SK-N-SH (cell line): ENCODE measurements around the gene VDAC1. TPM values are rescaled to one million over a fixed set of nuclear protein-coding genes. Genes with fewer than 3 reads are reported as not detected.

Source experiments
- CTCF ChIA-PET: fragments of 300-600, 350-600 bp; formaldehyde crosslinking; extraction: SDS; loops from one replicate; lab custom pipeline; 2021; lab: Yijun Ruan, JAX
- POLR2A ChIA-PET: fragments of 350-600 bp; sonication (Branson Sonifier 250); formaldehyde crosslinking; extraction: SDS; loops from one replicate; lab custom pipeline; 2020; ENCODE audit warnings: antibody characterized with exemption, inconsistent platforms; lab: Yijun Ruan, JAX
- DNase-seq: peaks from one replicate; pipeline ENCODE4 v3.0.0; 2012
- H2AFZ ChIP-seq: fragments of 200-600 bp; sonication (generic); 2 replicates; pipeline ENCODE4 v1.8.1; 2016; ENCODE audit warnings: antibody characterized with exemption, mild to moderate bottlenecking, low read depth
- H3F3A ChIP-seq: fragments of 200-600 bp; sonication (generic); replicated peaks from 2 replicates; pipeline ENCODE3; 2016; ENCODE audit warnings: antibody characterized with exemption, mild to moderate bottlenecking; ENCODE audit not compliant: insufficient read depth
- H3K27ac ChIP-seq, 2 experiments: fragments of 200-500 bp in 1 of 2; fragments of 200-600 bp in 1 of 2; sonication (Bioruptor generic) in 1 of 2; sonication (generic), shearing (Covaris generic) in 1 of 2; 2 replicates each; pipeline versions ENCODE4 v1.5.1 to v1.6.1; 2014 to 2016; ENCODE audit warnings: low read depth in 2 of 2, inconsistent platforms in 1 of 2, low read length in 1 of 2, mild to moderate bottlenecking in 1 of 2, mixed read lengths in 1 of 2
- H3K27me3 ChIP-seq: fragments of 200-600 bp; sonication (generic), shearing (Covaris generic); 2 replicates; pipeline ENCODE4 v1.6.1; 2016; ENCODE audit warnings: mixed run types; ENCODE audit not compliant: insufficient read depth
- H3K36me3 ChIP-seq, 2 experiments: fragments of 200-500 bp in 1 of 2; fragments of 200-600 bp in 1 of 2; sonication (Bioruptor generic) in 1 of 2; sonication (generic) in 1 of 2; replicated peaks in 1 of 2; 2 replicates each; pipeline versions ENCODE3 to v1.5.1; 2014 to 2016; ENCODE audit warnings: low read length in 1 of 2, mild to moderate bottlenecking in 1 of 2; ENCODE audit not compliant: insufficient read depth in 2 of 2, control insufficient read depth in 1 of 2
- H3K4me1 ChIP-seq, 2 experiments: fragments of 200-500 bp in 1 of 2; fragments of 200-600 bp in 1 of 2; sonication (Bioruptor generic) in 1 of 2; sonication (generic), shearing (Covaris generic) in 1 of 2; 2 replicates each; pipeline versions ENCODE4 v1.5.1 to v1.6.1; 2014 to 2016; ENCODE audit warnings: low read depth in 1 of 2, low read length in 1 of 2, mixed run types in 1 of 2; ENCODE audit not compliant: insufficient read depth in 2 of 2, control insufficient read depth in 1 of 2
- H3K4me2 ChIP-seq: fragments of 200-600 bp; sonication (generic), shearing (Covaris generic); 2 replicates; pipeline ENCODE4 v1.6.1; 2017; ENCODE audit warnings: mixed run types
- H3K4me3 ChIP-seq, 2 experiments: fragments of 200-500 bp in 1 of 2; fragments of 200-600 bp in 1 of 2; sonication (Bioruptor generic) in 1 of 2; sonication (generic), shearing (Covaris generic) in 1 of 2; 2 replicates each; pipeline versions ENCODE4 v1.5.1 to v1.8.1; 2014 to 2016; ENCODE audit warnings: low read depth in 2 of 2, inconsistent platforms in 1 of 2, low read length in 1 of 2, mild to moderate bottlenecking in 1 of 2, mixed read lengths in 1 of 2, moderate library complexity in 1 of 2
- H3K79me2 ChIP-seq: fragments of 200-600 bp; sonication (generic); 2 replicates; pipeline ENCODE4 v1.8.1; 2017; ENCODE audit warnings: mild to moderate bottlenecking; ENCODE audit not compliant: insufficient read depth
- H3K9ac ChIP-seq: fragments of 200-600 bp; sonication (generic); 2 replicates; pipeline ENCODE4 v1.6.1; 2017; ENCODE audit warnings: mixed run types
- H3K9me2 ChIP-seq: fragments of 200-600 bp; sonication (generic); 2 replicates; pipeline ENCODE4 v1.6.1; 2017; ENCODE audit warnings: mixed run types
- H3K9me3 ChIP-seq: fragments of 200-600 bp; sonication (generic); 2 replicates; pipeline ENCODE4 v1.6.1; 2017; ENCODE audit warnings: mixed run types, mild to moderate bottlenecking, moderate library complexity
- H4K20me1 ChIP-seq: fragments of 200-600 bp; sonication (generic); 2 replicates; pipeline ENCODE4 v1.6.1; 2017; ENCODE audit warnings: mild to moderate bottlenecking, mixed run types; ENCODE audit not compliant: insufficient read depth
- ELF1 ChIP-seq: IDR thresholded peaks from 2 replicates; pipeline ENCODE4 v1.4.0; 2012
- EP300 ChIP-seq, 2 experiments: IDR thresholded peaks; 2 replicates each; pipeline versions ENCODE4 v1.4.0 to v1.6.1; 2012; ENCODE audit warnings: borderline replicate concordance in 1 of 2, low read depth in 1 of 2, low read length in 1 of 2
- FOXM1 ChIP-seq: IDR thresholded peaks from 2 replicates; pipeline ENCODE4 v1.4.0; 2012; ENCODE audit warnings: low read depth, mild to moderate bottlenecking
- GABPA ChIP-seq: IDR thresholded peaks from 2 replicates; pipeline ENCODE4 v1.4.0; 2012; ENCODE audit warnings: low read depth, mild to moderate bottlenecking
- JUND ChIP-seq: IDR thresholded peaks from 2 replicates; pipeline ENCODE4 v1.4.0; 2012
- MXI1 ChIP-seq: IDR thresholded peaks from 2 replicates; pipeline ENCODE4 v1.6.1; 2012; ENCODE audit warnings: mild to moderate bottlenecking, low read depth, low read length, improper control_type of control experiment
- NFIC ChIP-seq: IDR thresholded peaks from 2 replicates; pipeline ENCODE4 v1.4.0; 2012; ENCODE audit warnings: borderline replicate concordance
- RAD21 ChIP-seq: IDR thresholded peaks from 2 replicates; pipeline ENCODE4 v1.6.1; 2012; ENCODE audit warnings: mild to moderate bottlenecking, low read length
- RCOR1 ChIP-seq: fragments of 150-350 bp; IDR thresholded peaks from 2 replicates; pipeline ENCODE4 v1.6.1; 2017; ENCODE audit warnings: antibody characterized with exemption, low read length
- RFX5 ChIP-seq: IDR thresholded peaks from 2 replicates; pipeline ENCODE4 v1.6.1; 2012; ENCODE audit warnings: mild to moderate bottlenecking, improper control_type of control experiment, low read length
- RXRA ChIP-seq: IDR thresholded peaks from 2 replicates; pipeline ENCODE4 v1.4.0; 2012; ENCODE audit warnings: low read depth, mild to moderate bottlenecking, borderline replicate concordance
- SMC3 ChIP-seq: IDR thresholded peaks from 2 replicates; pipeline ENCODE4 v1.6.1; 2012; ENCODE audit warnings: low read depth, low read length, improper control_type of control experiment
- TAF1 ChIP-seq: IDR thresholded peaks from 2 replicates; pipeline ENCODE4 v1.6.1; 2012; ENCODE audit warnings: low read depth, mild to moderate bottlenecking, low read length, moderate library complexity, borderline replicate concordance
- TCF12 ChIP-seq: IDR thresholded peaks from 2 replicates; pipeline ENCODE4 v1.4.0; 2012
- TEAD4 ChIP-seq: IDR thresholded peaks from 2 replicates; pipeline ENCODE4 v1.4.0; 2012; ENCODE audit warnings: mild to moderate bottlenecking, borderline replicate concordance; ENCODE audit not compliant: insufficient read depth
- YY1 ChIP-seq: IDR thresholded peaks from 2 replicates; pipeline ENCODE4 v1.4.0; 2012; ENCODE audit warnings: low read depth, mild to moderate bottlenecking
- WGBS: methylation state at CpG from one replicate; pipeline ENCODE4 v1.1.6; 2017; ENCODE audit warnings: low lambda C conversion rate; 5-methylcytosine and 5-hydroxymethylcytosine counted together
- polyA plus RNA-seq, 3 experiments: library from polyadenylated mRNA; depleted of rRNA; stranded (reverse); fragments of >200 nt; gene quantifications; 2 replicates each; pipeline ENCODE4 v1.2.3, GENCODE V29; 2012
- TF ChIP-seq, protein P1 (sequence below): IDR thresholded peaks from 2 replicates; pipeline ENCODE4 v1.4.0; 2012; ENCODE audit warnings: low read depth, borderline replicate concordance
- TF ChIP-seq, protein P2 (sequence below): IDR thresholded peaks from 2 replicates; pipeline ENCODE4 v1.6.1; 2012; ENCODE audit warnings: mild to moderate bottlenecking, low read depth, low read length, moderate library complexity
- TF ChIP-seq, protein P3 (sequence below): fragments of 150-350 bp; IDR thresholded peaks from 2 replicates; pipeline ENCODE4 v1.6.1; 2017; ENCODE audit warnings: antibody characterized with exemption, low read length, low read depth, borderline replicate concordance
- TF ChIP-seq, protein P4 (sequence below): IDR thresholded peaks from 2 replicates; pipeline ENCODE4; 2012

Gene VDAC1
- polyA plus RNA-seq, 1 of the 3 experiments (the other 2 are of a cell fraction) = 166 TPM

DNA sequence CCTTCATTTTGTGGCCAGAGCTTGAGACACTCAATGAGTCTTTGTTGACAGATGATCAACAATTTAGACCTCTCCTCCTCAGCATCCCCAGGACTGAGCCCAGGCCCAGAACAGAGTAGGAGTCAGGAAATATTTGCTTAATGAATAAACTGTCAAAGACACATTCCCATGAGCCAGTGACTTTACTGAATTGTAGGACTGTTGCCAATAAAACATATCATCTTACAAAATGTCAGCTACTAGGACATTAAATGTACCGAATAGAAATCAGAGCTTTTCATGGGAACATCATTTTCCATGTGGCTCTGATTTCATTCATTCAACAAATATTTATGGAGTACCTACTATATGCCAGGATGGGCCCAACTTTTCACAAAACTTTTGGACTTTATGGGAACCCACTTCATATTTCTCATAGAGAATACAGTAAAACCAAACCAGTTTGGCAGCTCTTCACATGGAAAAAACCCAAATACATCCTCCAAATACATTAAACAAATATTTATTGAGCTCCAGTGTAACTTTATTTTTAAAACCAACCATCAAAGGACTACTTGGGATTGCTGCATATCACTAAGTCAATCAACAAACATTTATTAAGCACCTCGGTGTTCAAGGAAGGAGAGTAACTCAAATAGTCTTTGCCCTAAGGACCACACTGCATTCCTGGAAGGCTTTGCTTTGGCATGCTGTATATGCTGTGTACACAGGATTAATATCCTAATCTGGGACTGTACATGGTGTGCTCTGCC lies 11.4 kb downstream of the VDAC1 start:
- peaks cover 29 to 38% of the 10 kb centered on the region in 2 experiments; a peak in 2 of 4 replicates for H3K4me1 ChIP-seq
- no peak overlapping the region for H2AFZ ChIP-seq
- H3K27ac ChIP-seq = peak overlapping the region in 1 of 2 experiments; percentile 58; a peak in 1 of 4 replicates
- H3K9me2 ChIP-seq = no peaks in the 10 kb centered on the region
- DNase-seq = no peak
- no peak overlapping the region for H3K9ac ChIP-seq
- H4K20me1 ChIP-seq = peaks cover 95% of the 10 kb centered on the region
- H3K27me3 ChIP-seq = no peaks in the 10 kb centered on the region
- H3K79me2 ChIP-seq = peaks cover 99% of the 10 kb centered on the region
- ChIA-PET CTCF (interaction anchor here (0.6 to 8.0 kb wide), 8 partner anchors 9 to 910 kb away, joined by 3 to 62 read pairs (median 4); no protein-coding TSS in a partner anchor), POLR2A (no interaction called here)
- peak overlapping the region; percentile 42 for H3K4me2 ChIP-seq
- H3K9me3 ChIP-seq = no peaks in the 10 kb centered on the region
- H3K4me3 ChIP-seq = no peak overlapping the region
- H3K36me3 ChIP-seq = peaks cover 23 to 33% of the 10 kb centered on the region in 2 experiments
- H3F3A ChIP-seq = peaks cover 23% of the 10 kb centered on the region
- TF ChIP-seq RAD21 (no peak), FOXM1 (no peak), MXI1 (no peak), RCOR1 (no peak), ELF1 (no peak), JUND (peak; percentile 27; the same call in 1 of the 2 replicates), SMC3 (no peak), TAF1 (no peak), RXRA (no peak), EP300 (IDR thresholded peaks at IDR 0.05; ENCODE audit: borderline replicate concordance in 1 of 2, low read depth in 1 of 2, low read length in 1 of 2) (no peak), TEAD4 (peak; percentile 33; the same call in 1 of the 2 replicates), RFX5 (no peak), TCF12 (peak; percentile 54; the same call in 1 of the 2 replicates), GABPA (no peak), YY1 (no peak), NFIC (peak; percentile 66)
- TF ChIP-seq, protein P1, sequence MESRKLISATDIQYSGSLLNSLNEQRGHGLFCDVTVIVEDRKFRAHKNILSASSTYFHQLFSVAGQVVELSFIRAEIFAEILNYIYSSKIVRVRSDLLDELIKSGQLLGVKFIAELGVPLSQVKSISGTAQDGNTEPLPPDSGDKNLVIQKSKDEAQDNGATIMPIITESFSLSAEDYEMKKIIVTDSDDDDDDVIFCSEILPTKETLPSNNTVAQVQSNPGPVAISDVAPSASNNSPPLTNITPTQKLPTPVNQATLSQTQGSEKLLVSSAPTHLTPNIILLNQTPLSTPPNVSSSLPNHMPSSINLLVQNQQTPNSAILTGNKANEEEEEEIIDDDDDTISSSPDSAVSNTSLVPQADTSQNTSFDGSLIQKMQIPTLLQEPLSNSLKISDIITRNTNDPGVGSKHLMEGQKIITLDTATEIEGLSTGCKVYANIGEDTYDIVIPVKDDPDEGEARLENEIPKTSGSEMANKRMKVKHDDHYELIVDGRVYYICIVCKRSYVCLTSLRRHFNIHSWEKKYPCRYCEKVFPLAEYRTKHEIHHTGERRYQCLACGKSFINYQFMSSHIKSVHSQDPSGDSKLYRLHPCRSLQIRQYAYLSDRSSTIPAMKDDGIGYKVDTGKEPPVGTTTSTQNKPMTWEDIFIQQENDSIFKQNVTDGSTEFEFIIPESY = no peak
- TF ChIP-seq, protein P2, sequence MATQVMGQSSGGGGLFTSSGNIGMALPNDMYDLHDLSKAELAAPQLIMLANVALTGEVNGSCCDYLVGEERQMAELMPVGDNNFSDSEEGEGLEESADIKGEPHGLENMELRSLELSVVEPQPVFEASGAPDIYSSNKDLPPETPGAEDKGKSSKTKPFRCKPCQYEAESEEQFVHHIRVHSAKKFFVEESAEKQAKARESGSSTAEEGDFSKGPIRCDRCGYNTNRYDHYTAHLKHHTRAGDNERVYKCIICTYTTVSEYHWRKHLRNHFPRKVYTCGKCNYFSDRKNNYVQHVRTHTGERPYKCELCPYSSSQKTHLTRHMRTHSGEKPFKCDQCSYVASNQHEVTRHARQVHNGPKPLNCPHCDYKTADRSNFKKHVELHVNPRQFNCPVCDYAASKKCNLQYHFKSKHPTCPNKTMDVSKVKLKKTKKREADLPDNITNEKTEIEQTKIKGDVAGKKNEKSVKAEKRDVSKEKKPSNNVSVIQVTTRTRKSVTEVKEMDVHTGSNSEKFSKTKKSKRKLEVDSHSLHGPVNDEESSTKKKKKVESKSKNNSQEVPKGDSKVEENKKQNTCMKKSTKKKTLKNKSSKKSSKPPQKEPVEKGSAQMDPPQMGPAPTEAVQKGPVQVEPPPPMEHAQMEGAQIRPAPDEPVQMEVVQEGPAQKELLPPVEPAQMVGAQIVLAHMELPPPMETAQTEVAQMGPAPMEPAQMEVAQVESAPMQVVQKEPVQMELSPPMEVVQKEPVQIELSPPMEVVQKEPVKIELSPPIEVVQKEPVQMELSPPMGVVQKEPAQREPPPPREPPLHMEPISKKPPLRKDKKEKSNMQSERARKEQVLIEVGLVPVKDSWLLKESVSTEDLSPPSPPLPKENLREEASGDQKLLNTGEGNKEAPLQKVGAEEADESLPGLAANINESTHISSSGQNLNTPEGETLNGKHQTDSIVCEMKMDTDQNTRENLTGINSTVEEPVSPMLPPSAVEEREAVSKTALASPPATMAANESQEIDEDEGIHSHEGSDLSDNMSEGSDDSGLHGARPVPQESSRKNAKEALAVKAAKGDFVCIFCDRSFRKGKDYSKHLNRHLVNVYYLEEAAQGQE = no peak
- TF ChIP-seq, protein P3, sequence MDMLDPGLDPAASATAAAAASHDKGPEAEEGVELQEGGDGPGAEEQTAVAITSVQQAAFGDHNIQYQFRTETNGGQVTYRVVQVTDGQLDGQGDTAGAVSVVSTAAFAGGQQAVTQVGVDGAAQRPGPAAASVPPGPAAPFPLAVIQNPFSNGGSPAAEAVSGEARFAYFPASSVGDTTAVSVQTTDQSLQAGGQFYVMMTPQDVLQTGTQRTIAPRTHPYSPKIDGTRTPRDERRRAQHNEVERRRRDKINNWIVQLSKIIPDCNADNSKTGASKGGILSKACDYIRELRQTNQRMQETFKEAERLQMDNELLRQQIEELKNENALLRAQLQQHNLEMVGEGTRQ = no peak
- TF ChIP-seq, protein P4, sequence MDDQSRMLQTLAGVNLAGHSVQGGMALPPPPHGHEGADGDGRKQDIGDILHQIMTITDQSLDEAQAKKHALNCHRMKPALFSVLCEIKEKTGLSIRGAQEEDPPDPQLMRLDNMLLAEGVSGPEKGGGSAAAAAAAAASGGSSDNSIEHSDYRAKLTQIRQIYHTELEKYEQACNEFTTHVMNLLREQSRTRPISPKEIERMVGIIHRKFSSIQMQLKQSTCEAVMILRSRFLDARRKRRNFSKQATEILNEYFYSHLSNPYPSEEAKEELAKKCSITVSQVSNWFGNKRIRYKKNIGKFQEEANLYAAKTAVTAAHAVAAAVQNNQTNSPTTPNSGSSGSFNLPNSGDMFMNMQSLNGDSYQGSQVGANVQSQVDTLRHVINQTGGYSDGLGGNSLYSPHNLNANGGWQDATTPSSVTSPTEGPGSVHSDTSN = peak; percentile 59
- 39% methylated on average over 2 of the region's 2 CpGs for WGBS
